RWPE2 (cell line): ENCODE data around the gene CLDN24.

Experiments
- ATAC-seq: fragments of 200-7000 bp; cut with Tn5 transposase; 3 replicates; pipeline ENCODE4 v1.9.1; 2021; ENCODE audit warnings: low read depth
- DNase-seq: peaks from one replicate; pipeline ENCODE4 v3.0.0-alpha.2; 2020; ENCODE audit warnings: low spot score
- H3K27ac ChIP-seq: fragments of 450-650 bp; 2 replicates; pipeline ENCODE4 v1.5.1; 2017; ENCODE audit warnings: mild to moderate bottlenecking; ENCODE audit not compliant: poor library complexity, severe bottlenecking
- H3K27me3 ChIP-seq: fragments of 250-450 bp; sonication (Bioruptor Pico); 2 replicates; pipeline ENCODE4 v1.5.1; 2021; ENCODE audit warnings: mild to moderate bottlenecking, moderate library complexity; ENCODE audit not compliant: insufficient read depth, poor library complexity, severe bottlenecking
- H3K36me3 ChIP-seq: fragments of 250-450 bp; sonication (Bioruptor Pico); 2 replicates; pipeline ENCODE4 v1.5.1; 2020; ENCODE audit warnings: low read depth, mild to moderate bottlenecking, moderate library complexity
- H3K4me1 ChIP-seq: fragments of 250-450 bp; sonication (Bioruptor Pico); 2 replicates; pipeline ENCODE4 v1.5.1; 2021; ENCODE audit warnings: mild to moderate bottlenecking, moderate library complexity; ENCODE audit not compliant: insufficient read depth, poor library complexity, severe bottlenecking
- H3K4me3 ChIP-seq: fragments of 250-450 bp; sonication (Bioruptor Pico); 2 replicates; pipeline ENCODE4 v1.5.1; 2021; ENCODE audit warnings: mild to moderate bottlenecking, moderate library complexity; ENCODE audit not compliant: severe bottlenecking
- H3K9me3 ChIP-seq: fragments of 250-450 bp; sonication (Bioruptor Pico); 2 replicates; pipeline ENCODE4 v1.5.1; 2021; ENCODE audit warnings: mild to moderate bottlenecking, moderate library complexity; ENCODE audit not compliant: severe bottlenecking
- TF ChIP-seq, protein P1 (sequence below): fragments of 450-650 bp; IDR thresholded peaks from one replicate; pipeline ENCODE4 v1.5.1; 2017; ENCODE audit warnings: mild to moderate bottlenecking, moderate library complexity; ENCODE audit not compliant: poor library complexity, severe bottlenecking

Gene CLDN24

GRCh38 chr4:183343730-183344129 is 21.5 kb upstream of the CLDN24 start:
- TF ChIP-seq, protein P1, sequence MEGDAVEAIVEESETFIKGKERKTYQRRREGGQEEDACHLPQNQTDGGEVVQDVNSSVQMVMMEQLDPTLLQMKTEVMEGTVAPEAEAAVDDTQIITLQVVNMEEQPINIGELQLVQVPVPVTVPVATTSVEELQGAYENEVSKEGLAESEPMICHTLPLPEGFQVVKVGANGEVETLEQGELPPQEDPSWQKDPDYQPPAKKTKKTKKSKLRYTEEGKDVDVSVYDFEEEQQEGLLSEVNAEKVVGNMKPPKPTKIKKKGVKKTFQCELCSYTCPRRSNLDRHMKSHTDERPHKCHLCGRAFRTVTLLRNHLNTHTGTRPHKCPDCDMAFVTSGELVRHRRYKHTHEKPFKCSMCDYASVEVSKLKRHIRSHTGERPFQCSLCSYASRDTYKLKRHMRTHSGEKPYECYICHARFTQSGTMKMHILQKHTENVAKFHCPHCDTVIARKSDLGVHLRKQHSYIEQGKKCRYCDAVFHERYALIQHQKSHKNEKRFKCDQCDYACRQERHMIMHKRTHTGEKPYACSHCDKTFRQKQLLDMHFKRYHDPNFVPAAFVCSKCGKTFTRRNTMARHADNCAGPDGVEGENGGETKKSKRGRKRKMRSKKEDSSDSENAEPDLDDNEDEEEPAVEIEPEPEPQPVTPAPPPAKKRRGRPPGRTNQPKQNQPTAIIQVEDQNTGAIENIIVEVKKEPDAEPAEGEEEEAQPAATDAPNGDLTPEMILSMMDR = no peak
- Histone ChIP-seq H3K27me3 (no peaks in the 10 kb centered on the region), H3K27ac (no peak overlapping the region), H3K4me1 (peaks cover 4% of the 10 kb centered on the region), H3K36me3 (no peaks in the 10 kb centered on the region), H3K4me3 (no peak overlapping the region), H3K9me3 (no peaks in the 10 kb centered on the region)
- no peak for DNase-seq
- no peak for ATAC-seq

- no peaks in the 10 kb centered on the region for H3K9me3 ChIP-seq
- TF ChIP-seq, protein P1 = no peak
- DNase-seq = no peak
- H3K4me1 ChIP-seq = no peaks in the 10 kb centered on the region
- no peak overlapping the region for H3K4me3 ChIP-seq
- H3K27me3 ChIP-seq = no peaks in the 10 kb centered on the region
- no peaks in the 10 kb centered on the region for H3K36me3 ChIP-seq
- H3K27ac ChIP-seq = no peak overlapping the region
- ATAC-seq = no peak
Measured at GRCh38 chr4:183342541-183343533, 20.6 kb upstream of the CLDN24 start.

- Histone ChIP-seq H3K27ac (no peak overlapping the region), H3K27me3 (no peaks in the 10 kb centered on the region), H3K4me3 (no peak overlapping the region), H3K4me1 (peaks cover 22% of the 10 kb centered on the region), H3K9me3 (no peaks in the 10 kb centered on the region), H3K36me3 (no peaks in the 10 kb centered on the region)
- ATAC-seq (no peak), DNase-seq (no peak)
- TF ChIP-seq, protein P1 = no peak
Measured at GRCh38 chr4:183337833-183338232, 15.6 kb upstream of the CLDN24 start.

DNA sequence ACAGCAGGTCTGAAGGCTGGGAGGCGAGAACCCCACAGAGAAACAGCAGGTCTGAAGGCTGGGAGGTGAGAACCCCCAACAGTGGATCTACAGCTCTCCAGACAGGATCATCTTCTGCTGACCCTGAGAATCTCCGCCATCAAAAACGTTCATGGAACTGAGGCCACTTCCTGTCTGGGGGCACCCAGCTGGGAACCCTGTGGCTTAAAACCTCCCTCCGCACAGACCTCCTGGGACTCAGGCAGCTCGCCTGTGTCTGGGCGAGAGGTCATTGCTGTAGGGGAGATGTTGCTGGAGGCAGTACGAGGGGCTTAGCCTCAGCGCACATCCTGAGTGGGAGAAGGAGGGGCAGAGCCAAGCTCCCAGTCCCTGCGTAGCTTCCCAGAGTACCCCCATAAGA is 15.1 kb upstream of the CLDN24 start:
- Histone ChIP-seq H3K9me3 (no peaks in the 10 kb centered on the region), H3K36me3 (no peaks in the 10 kb centered on the region), H3K27ac (no peak overlapping the region), H3K4me3 (no peak overlapping the region), H3K27me3 (no peaks in the 10 kb centered on the region), H3K4me1 (peaks cover 22% of the 10 kb centered on the region)
- TF ChIP-seq, protein P1 = no peak
- ATAC-seq = no peak
- DNase-seq = no peak

DNA sequence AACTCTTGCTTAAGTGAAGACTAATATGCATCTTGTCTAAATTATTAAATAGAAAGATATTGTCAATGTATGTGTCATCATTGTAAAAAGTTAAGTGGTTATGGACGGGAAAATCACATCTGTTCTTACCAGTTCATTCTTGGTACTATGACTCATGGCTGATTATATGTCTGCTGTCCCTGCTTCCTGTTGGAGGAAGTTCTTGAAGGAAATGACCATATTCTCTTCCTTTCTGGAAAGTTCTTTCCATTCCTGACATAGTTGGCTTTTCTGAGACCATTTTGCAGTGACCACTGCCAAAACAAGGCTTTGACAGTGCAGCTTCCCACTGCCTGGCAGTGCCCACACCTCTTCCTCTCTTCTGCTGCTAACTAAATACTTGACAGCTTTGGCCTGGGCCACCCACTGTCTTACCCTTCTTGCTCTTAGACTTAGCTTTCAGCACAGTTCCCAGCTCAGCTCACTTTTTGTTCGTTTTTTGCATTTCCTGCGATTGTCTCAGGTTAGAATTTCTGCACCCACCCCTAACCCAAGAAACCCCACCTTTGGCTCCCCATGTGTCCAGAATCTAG is 13.2 kb upstream of the CLDN24 start:
- peaks cover 22% of the 10 kb centered on the region for H3K4me1 ChIP-seq
- no peaks in the 10 kb centered on the region for H3K27me3 ChIP-seq
- no peak overlapping the region for H3K4me3 ChIP-seq
- TF ChIP-seq, protein P1 = no peak
- no peaks in the 10 kb centered on the region for H3K36me3 ChIP-seq
- peak overlapping the region; percentile 94 for H3K27ac ChIP-seq
- peak; percentile 96 for ATAC-seq
- no peak for DNase-seq
- no peaks in the 10 kb centered on the region for H3K9me3 ChIP-seq
